ENCODE measurements around the gene CLDN16.

DNA sequence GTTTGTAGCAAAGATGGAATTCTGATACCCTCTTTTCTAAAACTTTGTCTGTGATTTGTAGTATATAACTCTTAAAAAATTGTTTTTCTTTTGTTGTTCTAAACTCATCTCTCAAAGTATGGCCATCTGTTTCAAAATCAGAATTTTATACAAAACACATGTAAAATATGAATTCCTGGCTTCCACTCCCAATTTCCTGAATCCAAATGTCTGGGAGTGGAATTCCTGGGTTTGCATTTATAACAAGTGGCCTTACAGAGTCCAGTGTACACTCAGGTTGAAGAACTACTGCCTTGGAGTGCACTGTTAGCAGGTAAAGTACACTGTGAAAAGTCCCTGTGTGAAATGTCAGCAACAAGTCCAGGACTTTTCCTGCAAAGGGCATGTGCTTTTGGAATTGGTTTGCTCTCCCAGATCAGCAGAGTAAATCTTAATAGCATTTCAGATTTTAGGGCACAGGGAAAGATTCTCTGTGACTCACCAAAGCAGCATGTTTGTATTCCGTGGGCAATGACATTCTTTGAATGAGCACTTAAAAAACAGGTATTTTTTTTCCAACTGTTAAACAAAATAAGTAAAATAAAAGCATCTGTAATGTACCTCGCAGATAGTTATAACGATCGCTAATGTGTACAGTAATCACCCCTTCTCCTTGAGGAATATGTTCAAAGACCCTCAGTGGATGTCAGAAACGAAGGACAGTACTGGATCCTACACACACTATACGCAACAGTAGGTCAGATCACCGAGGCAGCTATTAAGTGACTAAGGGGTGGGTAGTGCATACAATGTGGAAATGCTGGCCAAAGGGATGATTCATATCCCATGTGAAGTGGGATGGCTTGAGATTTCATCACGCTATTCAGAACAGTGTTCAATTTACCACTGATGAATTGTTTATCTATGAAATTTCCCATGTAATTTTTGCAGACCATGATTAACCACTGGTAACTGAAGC is 2.0 kb upstream of the CLDN16 start:
- TF ChIP-seq, protein P1, sequence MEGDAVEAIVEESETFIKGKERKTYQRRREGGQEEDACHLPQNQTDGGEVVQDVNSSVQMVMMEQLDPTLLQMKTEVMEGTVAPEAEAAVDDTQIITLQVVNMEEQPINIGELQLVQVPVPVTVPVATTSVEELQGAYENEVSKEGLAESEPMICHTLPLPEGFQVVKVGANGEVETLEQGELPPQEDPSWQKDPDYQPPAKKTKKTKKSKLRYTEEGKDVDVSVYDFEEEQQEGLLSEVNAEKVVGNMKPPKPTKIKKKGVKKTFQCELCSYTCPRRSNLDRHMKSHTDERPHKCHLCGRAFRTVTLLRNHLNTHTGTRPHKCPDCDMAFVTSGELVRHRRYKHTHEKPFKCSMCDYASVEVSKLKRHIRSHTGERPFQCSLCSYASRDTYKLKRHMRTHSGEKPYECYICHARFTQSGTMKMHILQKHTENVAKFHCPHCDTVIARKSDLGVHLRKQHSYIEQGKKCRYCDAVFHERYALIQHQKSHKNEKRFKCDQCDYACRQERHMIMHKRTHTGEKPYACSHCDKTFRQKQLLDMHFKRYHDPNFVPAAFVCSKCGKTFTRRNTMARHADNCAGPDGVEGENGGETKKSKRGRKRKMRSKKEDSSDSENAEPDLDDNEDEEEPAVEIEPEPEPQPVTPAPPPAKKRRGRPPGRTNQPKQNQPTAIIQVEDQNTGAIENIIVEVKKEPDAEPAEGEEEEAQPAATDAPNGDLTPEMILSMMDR (IDR thresholded peaks at IDR 0.05): no peak
- TF ChIP-seq POLR2A (IDR thresholded peaks at IDR 0.05): no peak
